ENCODE measurements around the gene DCHS2. TPM values are rescaled to one million over a fixed set of nuclear protein-coding genes. Genes with fewer than 3 reads are reported as not detected.

The DCHS2 gene
- total RNA-seq, 2 experiments from 2014 or later, result 0.16 to 0.22 TPM

DNA sequence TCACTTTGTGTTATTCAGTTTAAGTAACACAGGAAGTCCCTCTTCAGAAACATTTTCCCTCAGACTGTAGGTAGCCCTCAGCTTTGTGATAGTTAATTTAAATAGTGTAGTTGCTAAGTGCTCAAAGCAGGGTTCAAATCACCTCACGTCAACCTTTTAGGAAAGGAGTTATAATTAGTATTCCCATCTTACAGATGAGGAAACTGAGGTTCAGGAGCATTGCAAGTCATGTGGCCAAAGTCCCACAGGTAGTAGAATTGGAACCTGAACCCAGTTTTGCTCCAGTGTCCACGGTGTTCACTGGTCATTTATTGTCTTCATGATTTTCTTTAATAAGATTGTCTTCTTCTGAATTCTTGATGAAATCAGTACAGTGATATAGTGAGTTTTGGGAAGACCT lies 4.3 kb upstream of the DCHS2 start:
- no peak for TF ChIP-seq CTCF (IDR thresholded peaks at IDR 0.05)
- DNase-seq (no peak), ATAC-seq (ENCODE audit: poor library complexity) (no peak)
- CTCF ChIA-PET, result no interaction called here
- Mint-ChIP-seq H3K9me3 (no peaks in the 10 kb centered on the region), H3K4me1 (ENCODE audit: low read depth) (peaks cover 14% of the 10 kb centered on the region), H3K4me3 (no peak overlapping the region), H3K36me3 (ENCODE audit: low read depth) (no peaks in the 10 kb centered on the region), H3K27ac (no peak overlapping the region), H3K27me3 (peaks cover 71% of the 10 kb centered on the region)
- intact Hi-C loops (cut with DNase I, micrococcal nuclease), result no loop called here
- POLR2A ChIA-PET, result no interaction called here
- Histone ChIP-seq H3K36me3 (ENCODE audit: insufficient read depth, low read length) (no peaks in the 10 kb centered on the region), H3K27me3 (ENCODE audit: control insufficient read depth in 1 of 2, insufficient read depth in 2 of 2, low read length in 2 of 2) (peaks cover 23 to 49% of the 10 kb centered on the region in 2 experiments), H3K27ac (ENCODE audit: low read depth in 1 of 2, low read length in 2 of 2) (no peak overlapping the region), H3K4me1 (ENCODE audit: insufficient read depth, low read length) (peaks cover 10% of the 10 kb centered on the region), H3K4me3 (ENCODE audit: low read length) (no peak overlapping the region), H3K9me3 (ENCODE audit: control insufficient read depth in 1 of 2, insufficient read depth in 1 of 2, low read length in 2 of 2) (peaks cover 0 to 11% of the 10 kb centered on the region in 2 experiments)

DNA sequence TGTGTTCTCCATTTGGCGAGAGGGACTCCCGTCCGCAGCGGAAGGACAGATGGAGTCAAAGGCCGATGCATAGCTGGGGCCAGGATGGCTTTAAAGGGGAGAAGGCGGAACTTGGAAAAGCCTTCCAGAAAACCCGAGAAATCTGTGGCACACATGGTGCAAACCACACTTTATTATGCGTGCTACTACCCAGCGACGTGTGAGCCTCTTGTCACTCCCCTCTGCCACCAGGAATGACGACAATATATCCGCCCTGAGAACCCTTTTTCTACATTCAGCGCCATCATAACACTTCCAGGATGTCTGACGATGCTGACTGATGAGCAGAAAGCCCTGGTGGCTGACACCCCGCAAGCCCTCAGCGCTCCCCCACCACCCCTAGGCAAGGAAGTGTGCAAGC lies 689 bp upstream of the DCHS2 start:
- intact Hi-C loops (cut with DNase I, micrococcal nuclease), result no loop called here
- CTCF ChIA-PET, result no interaction called here
- Mint-ChIP-seq H3K4me3 (peak overlapping the region; percentile 74), H3K4me1 (ENCODE audit: low read depth) (peaks cover 20% of the 10 kb centered on the region), H3K9me3 (no peaks in the 10 kb centered on the region), H3K36me3 (ENCODE audit: low read depth) (no peaks in the 10 kb centered on the region), H3K27me3 (peaks cover 72% of the 10 kb centered on the region), H3K27ac (no peak overlapping the region)
- H3K27me3 ChIP-seq (ENCODE audit: control insufficient read depth in 1 of 2, insufficient read depth in 2 of 2, low read length in 2 of 2), result peaks cover 33 to 69% of the 10 kb centered on the region in 2 experiments
- POLR2A ChIA-PET, result no interaction called here
- DNase-seq (no peak), ATAC-seq (ENCODE audit: poor library complexity) (peak; percentile 59)
- H3K4me3 ChIP-seq (ENCODE audit: low read length), result no peak overlapping the region
- no peak for TF ChIP-seq CTCF (IDR thresholded peaks at IDR 0.05)
- H3K9me3 ChIP-seq (ENCODE audit: control insufficient read depth in 1 of 2, insufficient read depth in 1 of 2, low read length in 2 of 2), result peaks cover 0 to 23% of the 10 kb centered on the region in 2 experiments
- peaks cover 15% of the 10 kb centered on the region for H3K4me1 ChIP-seq (ENCODE audit: insufficient read depth, low read length)
- no peak overlapping the region for H3K27ac ChIP-seq (ENCODE audit: low read depth in 1 of 2, low read length in 2 of 2)
- H3K36me3 ChIP-seq (ENCODE audit: insufficient read depth, low read length), result no peaks in the 10 kb centered on the region

DNA sequence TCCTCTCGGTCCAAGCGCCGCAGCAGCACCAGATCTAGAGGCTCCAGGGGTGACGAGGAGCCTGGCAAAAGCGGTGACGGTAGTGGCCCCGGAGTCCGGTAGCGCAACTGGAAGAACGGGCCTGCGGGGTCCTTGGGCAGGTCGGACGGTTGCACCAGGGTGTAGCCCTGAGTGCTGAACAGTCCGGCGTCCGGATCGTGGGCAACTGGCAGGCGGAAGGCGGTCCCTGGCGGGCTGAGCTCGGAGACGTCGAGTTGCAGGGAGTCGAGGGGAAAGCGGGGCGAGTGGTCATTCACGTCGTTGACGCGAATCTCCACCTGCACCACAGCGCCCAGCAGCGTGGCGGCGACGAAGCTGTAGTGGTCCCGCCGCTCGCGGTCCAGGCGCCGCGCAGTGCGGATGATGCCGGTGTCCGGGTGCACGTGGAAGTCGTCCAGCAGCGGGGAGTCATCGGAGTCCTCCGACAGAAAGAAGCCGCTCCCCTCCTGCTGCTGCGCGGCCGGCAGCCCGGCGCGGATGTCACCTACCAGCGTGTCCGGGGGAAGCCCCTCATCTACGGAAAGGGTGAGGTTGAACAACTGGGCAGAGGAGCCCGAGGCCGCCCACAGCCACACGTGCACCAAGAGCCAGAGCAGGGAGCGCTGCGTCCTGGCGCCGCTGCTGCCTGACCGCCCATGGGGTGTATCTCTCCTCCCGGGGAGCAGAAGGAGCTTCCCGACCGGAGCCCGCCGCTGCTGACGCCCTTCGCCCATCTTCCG lies 837 bp downstream of the DCHS2 start:
- Mint-ChIP-seq H3K4me1 (ENCODE audit: low read depth) (peaks cover 20% of the 10 kb centered on the region), H3K4me3 (peak overlapping the region; percentile 60), H3K9me3 (no peaks in the 10 kb centered on the region), H3K27ac (no peak overlapping the region), H3K36me3 (ENCODE audit: low read depth) (no peaks in the 10 kb centered on the region), H3K27me3 (peaks cover 62% of the 10 kb centered on the region)
- ChIA-PET CTCF (no interaction called here), POLR2A (no interaction called here)
- no peak overlapping the region for H3K27ac ChIP-seq (ENCODE audit: low read depth in 1 of 2, low read length in 2 of 2)
- no peaks in the 10 kb centered on the region for H3K36me3 ChIP-seq (ENCODE audit: insufficient read depth, low read length)
- TF ChIP-seq CTCF (IDR thresholded peaks at IDR 0.05), result no peak
- H3K4me3 ChIP-seq (ENCODE audit: low read length), result peak overlapping the region; percentile 15
- ATAC-seq (ENCODE audit: poor library complexity) (no peak), DNase-seq (no peak)
- peaks cover 15% of the 10 kb centered on the region for H3K4me1 ChIP-seq (ENCODE audit: insufficient read depth, low read length)
- intact Hi-C loops (cut with DNase I, micrococcal nuclease), result no loop called here
- H3K9me3 ChIP-seq (ENCODE audit: control insufficient read depth in 1 of 2, insufficient read depth in 1 of 2, low read length in 2 of 2), result peaks cover 0 to 23% of the 10 kb centered on the region in 2 experiments
- H3K27me3 ChIP-seq (ENCODE audit: control insufficient read depth in 1 of 2, insufficient read depth in 2 of 2, low read length in 2 of 2), result peaks cover 33 to 69% of the 10 kb centered on the region in 2 experiments
